Astrocyte (in vitro differentiated cells and primary cell): ENCODE measurements around the gene PPP2CA. TPM values are rescaled to one million over a fixed set of nuclear protein-coding genes. Genes with fewer than 3 reads are reported as not detected.
A peak's percentile ranks its signal among the peaks of the same experiment; 100 is the strongest.

Source experiments
- DNase-seq: peaks from one replicate; pipeline ENCODE4 v3.0.0-alpha.2; 2010; ENCODE audit warnings: low read depth
- FAIRE-seq: peaks from 2 replicates; lab custom pipeline; 2011; peaks lifted over from hg19 to GRCh38; lab: Jason Lieb, UNC
- H2AFZ ChIP-seq: 2 replicates; pipeline ENCODE4 v1.6.0; 2012; ENCODE audit warnings: low read depth, low read length, inconsistent platforms
- H3K27ac ChIP-seq: 2 replicates; pipeline ENCODE4 v1.5.1; 2011; ENCODE audit warnings: low read depth, low read length, inconsistent platforms
- H3K27me3 ChIP-seq: 2 replicates; pipeline ENCODE4 v1.6.0; 2011; ENCODE audit warnings: low read length, inconsistent platforms; ENCODE audit not compliant: insufficient read depth
- H3K36me3 ChIP-seq: 2 replicates; pipeline ENCODE4 v1.5.1; 2011; ENCODE audit warnings: low read length, inconsistent platforms; ENCODE audit not compliant: insufficient read depth
- H3K4me1 ChIP-seq: 2 replicates; pipeline ENCODE4 v1.5.1; 2011; ENCODE audit warnings: low read length, inconsistent platforms; ENCODE audit not compliant: insufficient read depth
- H3K4me2 ChIP-seq: 2 replicates; pipeline ENCODE4 v1.6.0; 2012; ENCODE audit warnings: low read length, inconsistent platforms
- H3K4me3 ChIP-seq: 2 replicates; pipeline ENCODE4 v1.5.1; 2011; ENCODE audit warnings: low read depth, mild to moderate bottlenecking, low read length, inconsistent platforms; ENCODE audit not compliant: insufficient read depth
- H3K79me2 ChIP-seq: 2 replicates; pipeline ENCODE4 v1.6.0; 2012; ENCODE audit warnings: mild to moderate bottlenecking, low read length, inconsistent platforms; ENCODE audit not compliant: insufficient read depth
- H3K9ac ChIP-seq: 2 replicates; pipeline ENCODE4 v1.6.0; 2012; ENCODE audit warnings: mild to moderate bottlenecking, low read length, inconsistent platforms
- H3K9me3 ChIP-seq: 2 replicates; pipeline ENCODE4 v1.5.1; 2012; ENCODE audit warnings: low read depth, mild to moderate bottlenecking, low read length, inconsistent platforms; ENCODE audit not compliant: insufficient read depth
- H4K20me1 ChIP-seq: 2 replicates; pipeline ENCODE4 v1.6.0; 2012; ENCODE audit warnings: low read length, inconsistent platforms; ENCODE audit not compliant: insufficient read depth
- H3K27ac Mint-ChIP-seq: one replicate; pipeline ENCODE4 v1.8.0; 2021; ENCODE audit warnings: mild to moderate bottlenecking, mixed read lengths; ENCODE audit not compliant: unreplicated experiment
- H3K27me3 Mint-ChIP-seq: one replicate; pipeline ENCODE4 v1.8.0; 2021; ENCODE audit warnings: low read depth, mixed read lengths; ENCODE audit not compliant: unreplicated experiment
- H3K36me3 Mint-ChIP-seq: one replicate; pipeline ENCODE4 v1.8.0; 2021; ENCODE audit warnings: low read depth, mixed read lengths; ENCODE audit not compliant: unreplicated experiment
- H3K4me1 Mint-ChIP-seq: one replicate; pipeline ENCODE4 v1.8.0; 2021; ENCODE audit warnings: low read depth, mixed read lengths; ENCODE audit not compliant: unreplicated experiment
- H3K4me3 Mint-ChIP-seq: one replicate; pipeline ENCODE4 v1.8.0; 2021; ENCODE audit warnings: mild to moderate bottlenecking, moderate library complexity, mixed read lengths; ENCODE audit not compliant: unreplicated experiment
- H3K9me3 Mint-ChIP-seq: one replicate; pipeline ENCODE4 v1.8.0; 2021; ENCODE audit warnings: mild to moderate bottlenecking, mixed read lengths; ENCODE audit not compliant: unreplicated experiment
- CTCF ChIP-seq: IDR thresholded peaks from 2 replicates; pipeline ENCODE4 v1.5.1; 2011; ENCODE audit warnings: low read depth, mild to moderate bottlenecking, inconsistent platforms, low read length, moderate library complexity; ENCODE audit not compliant: insufficient read depth
- EZH2 ChIP-seq: IDR thresholded peaks from 2 replicates; pipeline ENCODE4 v1.6.1; 2012; ENCODE audit warnings: mild to moderate bottlenecking, low read length, inconsistent platforms; ENCODE audit not compliant: insufficient read depth
- total RNA-seq: library from RNA; stranded (reverse); gene quantifications from 2 replicates; pipeline ENCODE4 v1.2.1, GENCODE V29; 2021

PPP2CA gene
- total RNA-seq, 1 donor from 2014 or later, result 180 TPM

- Histone ChIP-seq H3K27me3 (no peaks in the 10 kb centered on the region), H3K4me2 (peak overlapping the region; percentile 42), H3K9ac (peak overlapping the region; percentile 17), H3K4me3 (no peak overlapping the region), H3K27ac (peak overlapping the region; percentile 57), H3K4me1 (peaks cover 38% of the 10 kb centered on the region), H3K79me2 (no peaks in the 10 kb centered on the region), H2AFZ (no peak overlapping the region), H3K36me3 (no peaks in the 10 kb centered on the region), H3K9me3 (no peaks in the 10 kb centered on the region), H4K20me1 (no peaks in the 10 kb centered on the region)
- Mint-ChIP-seq H3K27me3 (no peaks in the 10 kb centered on the region), H3K36me3 (no peaks in the 10 kb centered on the region), H3K9me3 (no peaks in the 10 kb centered on the region), H3K4me1 (peaks cover 34% of the 10 kb centered on the region), H3K27ac (peak overlapping the region; percentile 69), H3K4me3 (peak overlapping the region; percentile 79)
- TF ChIP-seq CTCF, result no peak
- TF ChIP-seq EZH2, result no peak
- DNase-seq, result peak; percentile 90
- FAIRE-seq, result no peak
These were observed 16.3 kb upstream of the PPP2CA start for GRCh38 chr5:134242146-134242545.

- Histone ChIP-seq H3K9me3 (no peaks in the 10 kb centered on the region), H3K9ac (peak overlapping the region; percentile 51), H3K4me2 (peak overlapping the region; percentile 56), H4K20me1 (no peaks in the 10 kb centered on the region), H3K36me3 (no peaks in the 10 kb centered on the region), H3K79me2 (no peaks in the 10 kb centered on the region), H3K4me3 (no peak overlapping the region), H3K27me3 (no peaks in the 10 kb centered on the region), H3K27ac (peak overlapping the region; percentile 40), H2AFZ (peak overlapping the region; percentile 44), H3K4me1 (peaks cover 26% of the 10 kb centered on the region)
- Mint-ChIP-seq H3K27me3 (no peaks in the 10 kb centered on the region), H3K4me1 (peaks cover 24% of the 10 kb centered on the region), H3K4me3 (peak overlapping the region; percentile 58), H3K27ac (peak overlapping the region; percentile 84), H3K9me3 (no peaks in the 10 kb centered on the region), H3K36me3 (no peaks in the 10 kb centered on the region)
- FAIRE-seq (no peak), DNase-seq (peak; percentile 82)
- TF ChIP-seq EZH2, result no peak
- no peak for TF ChIP-seq CTCF
These were observed 14.6 kb upstream of the PPP2CA start for GRCh38 chr5:134240421-134240962.

GRCh38 chr5:134236820-134237219 is 10.9 kb upstream of the PPP2CA start:
- no peaks in the 10 kb centered on the region for H3K36me3 Mint-ChIP-seq
- Histone ChIP-seq H3K79me2 (no peaks in the 10 kb centered on the region), H4K20me1 (no peaks in the 10 kb centered on the region), H3K9ac (no peak overlapping the region), H3K4me2 (no peak overlapping the region), H3K4me1 (peaks cover 11% of the 10 kb centered on the region), H3K36me3 (no peaks in the 10 kb centered on the region), H3K27ac (no peak overlapping the region), H2AFZ (no peak overlapping the region), H3K9me3 (no peaks in the 10 kb centered on the region), H3K4me3 (no peak overlapping the region), H3K27me3 (no peaks in the 10 kb centered on the region)
- FAIRE-seq (no peak), DNase-seq (no peak)
- H3K27ac Mint-ChIP-seq, result no peak overlapping the region
- TF ChIP-seq EZH2 (no peak), CTCF (no peak)
- H3K4me1 Mint-ChIP-seq, result peaks cover 10% of the 10 kb centered on the region
- H3K27me3 Mint-ChIP-seq, result no peaks in the 10 kb centered on the region
- H3K4me3 Mint-ChIP-seq, result no peak overlapping the region
- H3K9me3 Mint-ChIP-seq, result no peaks in the 10 kb centered on the region
